ENCODE measurements around the gene PDE4A. TPM values are rescaled to one million over a fixed set of nuclear protein-coding genes. Genes with fewer than 3 reads are reported as not detected.

PDE4A gene
- total and polyA plus RNA-seq, 2 of the 13 experiments (the other 11 are each of a cell fraction or from before 2014, with no cell fraction given) = 1.1 to 4.1 TPM

GRCh38 chr19:10380313-10381102 lies 39.8 kb upstream of the PDE4A start, which contains the start of gene TYK2 (continued):
- no peak for TF ChIP-seq ZNF503 (CRISPR knock-in tag; IDR thresholded peaks at IDR 0.05)
- no peak for TF ChIP-seq AHDC1 (CRISPR knock-in tag; IDR thresholded peaks at IDR 0.05; ENCODE audit: borderline replicate concordance)
- TF ChIP-seq BHLHE40 (IDR thresholded peaks at IDR 0.05; ENCODE audit: low read length) = no peak
- TF ChIP-seq ARNTL (CRISPR knock-in tag; IDR thresholded peaks at IDR 0.05) = no peak
- no peak for TF ChIP-seq ZNF713 (CRISPR knock-in tag; IDR thresholded peaks at IDR 0.05)
- no peak for TF ChIP-seq ZNF597 (CRISPR knock-in tag; IDR thresholded peaks at IDR 0.05)
- TF ChIP-seq ZNF646 (CRISPR knock-in tag; IDR thresholded peaks at IDR 0.05) = no peak
- peak; percentile 93 for TF ChIP-seq XRCC5 (optimal IDR thresholded peaks at IDR 0.05; ENCODE audit: low read length)
- no peak for TF ChIP-seq ZNF816 (CRISPR knock-in tag; IDR thresholded peaks at IDR 0.05; ENCODE audit: borderline replicate concordance)
- peak; percentile 86 for TF ChIP-seq RBFOX2 (IDR thresholded peaks at IDR 0.05; ENCODE audit: low read depth, low read length)
- TF ChIP-seq ZKSCAN5 (CRISPR knock-in tag; IDR thresholded peaks at IDR 0.05) = no peak
- no peak for TF ChIP-seq IRF9 (CRISPR knock-in tag; IDR thresholded peaks at IDR 0.05; ENCODE audit: borderline replicate concordance)
